ENCODE data around the gene RRM1. TPM values are rescaled to one million over a fixed set of nuclear protein-coding genes. Genes with fewer than 3 reads are reported as not detected.
"Not testable (repeated sequence)": the region's sequence is repeated elsewhere in the genome, so short reads cannot be mapped to it uniquely, and the experiment has no call there.

The RRM1 gene
- total and polyA plus RNA-seq, 4 donors: 45.6 to 65.8 (median 62.2) TPM

- H3K36me3 ChIP-seq (ENCODE audit: control insufficient read depth, insufficient read depth, low read length): no peaks in the 10 kb centered on the region
- H3K9me3 ChIP-seq (ENCODE audit: control insufficient read depth, insufficient read depth, low read length): no peaks in the 10 kb centered on the region
- no peak overlapping the region for H3K27ac ChIP-seq (ENCODE audit: low read depth, low read length)
- no peak for DNase-seq (ENCODE audit: low read depth in 4 of 6, low spot score in 6 of 6)
- no peaks in the 10 kb centered on the region for H3K4me1 ChIP-seq (ENCODE audit: control insufficient read depth, insufficient read depth, low read length)
- 96% methylated on average over 6 of the region's 7 CpGs for WGBS (ENCODE audit: insufficient coverage)
- no peak overlapping the region for H3K4me3 ChIP-seq (ENCODE audit: low read depth, low read length)
- H3K27me3 ChIP-seq (ENCODE audit: control insufficient read depth, insufficient read depth, low read length): no peaks in the 10 kb centered on the region
Measured at GRCh38 chr11:4146772-4147098, 52.1 kb downstream of the RRM1 start.

GRCh38 chr11:4154503-4154902 is 59.9 kb downstream of the RRM1 start:
- Histone ChIP-seq H3K27ac (ENCODE audit: low read depth, low read length) (no peak overlapping the region), H3K27me3 (ENCODE audit: control insufficient read depth, insufficient read depth, low read length) (no peaks in the 10 kb centered on the region), H3K9me3 (ENCODE audit: control insufficient read depth, insufficient read depth, low read length) (no peaks in the 10 kb centered on the region), H3K4me3 (ENCODE audit: low read depth, low read length) (no peak overlapping the region), H3K4me1 (ENCODE audit: control insufficient read depth, insufficient read depth, low read length) (no peaks in the 10 kb centered on the region), H3K36me3 (ENCODE audit: control insufficient read depth, insufficient read depth, low read length) (no peaks in the 10 kb centered on the region)
- DNase-seq (ENCODE audit: low read depth in 4 of 6, low spot score in 6 of 6): no peak

DNA sequence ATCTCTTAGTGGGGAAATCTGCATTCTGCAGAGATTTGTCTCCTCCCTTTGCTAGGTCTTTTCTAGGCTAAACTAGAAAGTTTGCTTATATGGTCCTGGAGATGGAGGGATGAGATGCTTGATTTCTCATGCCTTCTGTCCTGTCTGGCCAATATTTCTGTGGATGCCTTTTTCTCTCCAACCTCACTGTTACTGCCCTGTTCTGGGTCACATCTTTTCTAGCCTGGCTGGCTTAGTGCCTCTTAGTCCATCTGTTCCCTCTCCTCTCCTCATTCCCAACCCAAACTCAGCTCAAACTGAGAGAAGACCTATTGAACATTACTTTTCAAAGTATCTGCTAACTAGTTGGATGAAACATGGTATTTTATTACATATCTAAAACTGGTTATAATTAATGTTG is 62.0 kb downstream of the RRM1 start:
- no peaks in the 10 kb centered on the region for H3K9me3 ChIP-seq (ENCODE audit: control insufficient read depth, insufficient read depth, low read length)
- DNase-seq (ENCODE audit: low read depth in 4 of 6, low spot score in 6 of 6): no peak
- H3K4me3 ChIP-seq (ENCODE audit: low read depth, low read length): no peak overlapping the region
- H3K27ac ChIP-seq (ENCODE audit: low read depth, low read length): no peak overlapping the region
- no peaks in the 10 kb centered on the region for H3K27me3 ChIP-seq (ENCODE audit: control insufficient read depth, insufficient read depth, low read length)
- H3K36me3 ChIP-seq (ENCODE audit: control insufficient read depth, insufficient read depth, low read length): no peaks in the 10 kb centered on the region
- H3K4me1 ChIP-seq (ENCODE audit: control insufficient read depth, insufficient read depth, low read length): no peaks in the 10 kb centered on the region

- not testable (repeated sequence) for H3K4me3 ChIP-seq (ENCODE audit: low read depth, low read length); H3K36me3 ChIP-seq (ENCODE audit: control insufficient read depth, insufficient read depth, low read length); H3K4me1 ChIP-seq (ENCODE audit: control insufficient read depth, insufficient read depth, low read length); H3K27me3 ChIP-seq (ENCODE audit: control insufficient read depth, insufficient read depth, low read length); H3K27ac ChIP-seq (ENCODE audit: low read depth, low read length); DNase-seq (ENCODE audit: low read depth in 4 of 6, low spot score in 6 of 6); H3K9me3 ChIP-seq (ENCODE audit: control insufficient read depth, insufficient read depth, low read length)
- WGBS (ENCODE audit: insufficient coverage): no CpG with 5 or more reads among the region's 1 CpG
Measured at GRCh38 chr11:4158818-4159217, 64.2 kb downstream of the RRM1 start.

- WGBS (ENCODE audit: insufficient coverage): 71% methylated on average over 1 of the region's 1 CpG
- DNase-seq (ENCODE audit: low read depth in 4 of 6, low spot score in 6 of 6): no peak
- Histone ChIP-seq H3K27ac (ENCODE audit: low read depth, low read length) (no peak overlapping the region), H3K27me3 (ENCODE audit: control insufficient read depth, insufficient read depth, low read length) (no peaks in the 10 kb centered on the region), H3K9me3 (ENCODE audit: control insufficient read depth, insufficient read depth, low read length) (no peaks in the 10 kb centered on the region), H3K4me3 (ENCODE audit: low read depth, low read length) (no peak overlapping the region), H3K36me3 (ENCODE audit: control insufficient read depth, insufficient read depth, low read length) (no peaks in the 10 kb centered on the region), H3K4me1 (ENCODE audit: control insufficient read depth, insufficient read depth, low read length) (no peaks in the 10 kb centered on the region)
Measured at GRCh38 chr11:4161305-4161704, 66.7 kb downstream of the RRM1 start.

DNA sequence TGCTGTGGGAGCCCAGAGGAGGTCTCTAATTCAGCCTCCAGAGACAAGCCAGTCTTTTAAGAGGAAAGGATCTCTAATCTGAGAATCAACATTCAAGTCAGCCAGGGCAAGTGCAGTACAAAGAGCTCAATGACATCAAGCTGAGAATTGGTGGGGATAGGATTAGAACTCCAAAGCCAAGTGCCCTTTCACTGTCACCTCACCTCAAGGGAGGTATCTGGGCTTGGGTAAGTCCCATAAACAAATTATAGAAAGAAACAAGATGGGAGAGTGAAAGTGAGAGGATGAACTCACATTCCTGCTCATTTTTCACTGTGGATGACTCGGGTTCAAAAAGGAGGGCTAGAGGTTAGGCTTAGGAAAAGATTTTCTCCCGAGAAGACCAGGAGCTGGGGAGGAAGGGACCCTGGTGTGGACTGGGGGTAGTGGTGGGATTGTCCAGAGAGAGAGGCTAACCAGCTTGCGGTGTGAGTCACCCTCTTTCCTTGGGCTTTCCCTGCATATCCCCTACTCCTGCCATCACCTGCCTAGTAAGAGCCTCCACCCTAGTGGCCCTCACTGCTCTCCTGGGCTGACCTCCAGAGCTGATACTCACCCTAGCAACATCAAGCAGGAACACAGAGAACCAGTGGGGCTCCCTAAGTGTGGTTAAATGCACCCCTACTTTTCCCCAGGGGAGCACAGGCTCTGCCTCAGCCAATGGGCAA is 70.4 kb downstream of the RRM1 start:
- 75% methylated on average over 3 of the region's 3 CpGs for WGBS (ENCODE audit: insufficient coverage)
- no peak for DNase-seq (ENCODE audit: low read depth in 4 of 6, low spot score in 6 of 6)
- H3K4me3 ChIP-seq (ENCODE audit: low read depth, low read length): no peak overlapping the region
- H3K4me1 ChIP-seq (ENCODE audit: control insufficient read depth, insufficient read depth, low read length): no peaks in the 10 kb centered on the region
- H3K36me3 ChIP-seq (ENCODE audit: control insufficient read depth, insufficient read depth, low read length): no peaks in the 10 kb centered on the region
- no peaks in the 10 kb centered on the region for H3K27me3 ChIP-seq (ENCODE audit: control insufficient read depth, insufficient read depth, low read length)
- no peaks in the 10 kb centered on the region for H3K9me3 ChIP-seq (ENCODE audit: control insufficient read depth, insufficient read depth, low read length)
- no peak overlapping the region for H3K27ac ChIP-seq (ENCODE audit: low read depth, low read length)

DNA sequence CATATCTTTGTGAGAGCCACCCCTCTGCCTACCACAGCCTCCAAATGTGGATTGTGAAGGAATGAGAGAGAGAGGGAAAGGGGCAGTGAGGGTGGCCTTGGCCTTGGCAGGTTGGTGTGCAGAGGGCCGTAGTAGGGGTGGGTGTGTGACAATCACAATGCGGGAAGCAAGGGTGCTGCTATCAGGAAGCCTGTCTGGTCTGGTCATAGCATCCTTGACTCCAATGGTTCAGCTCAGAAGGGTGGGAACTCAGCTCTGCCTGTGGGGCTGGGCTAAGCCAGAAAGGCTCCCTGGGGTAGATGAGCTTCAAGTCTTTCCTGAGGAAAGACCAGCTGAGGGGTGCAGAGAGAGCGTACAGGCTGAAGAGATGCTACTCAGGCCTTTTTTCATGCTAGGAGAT is 72.7 kb downstream of the RRM1 start:
- DNase-seq (ENCODE audit: low read depth in 4 of 6, low spot score in 6 of 6): no peak
- Histone ChIP-seq H3K9me3 (ENCODE audit: control insufficient read depth, insufficient read depth, low read length) (no peaks in the 10 kb centered on the region), H3K27me3 (ENCODE audit: control insufficient read depth, insufficient read depth, low read length) (no peaks in the 10 kb centered on the region), H3K27ac (ENCODE audit: low read depth, low read length) (no peak overlapping the region), H3K36me3 (ENCODE audit: control insufficient read depth, insufficient read depth, low read length) (no peaks in the 10 kb centered on the region), H3K4me3 (ENCODE audit: low read depth, low read length) (no peak overlapping the region), H3K4me1 (ENCODE audit: control insufficient read depth, insufficient read depth, low read length) (no peaks in the 10 kb centered on the region)
- WGBS (ENCODE audit: insufficient coverage): 96% methylated on average over 3 of the region's 3 CpGs

- H3K27me3 ChIP-seq (ENCODE audit: control insufficient read depth, insufficient read depth, low read length): no peaks in the 10 kb centered on the region
- WGBS (ENCODE audit: insufficient coverage): 79% methylated on average over 7 of the region's 7 CpGs
- no peak overlapping the region for H3K27ac ChIP-seq (ENCODE audit: low read depth, low read length)
- H3K36me3 ChIP-seq (ENCODE audit: control insufficient read depth, insufficient read depth, low read length): no peaks in the 10 kb centered on the region
- no peaks in the 10 kb centered on the region for H3K4me1 ChIP-seq (ENCODE audit: control insufficient read depth, insufficient read depth, low read length)
- DNase-seq (ENCODE audit: low read depth in 4 of 6, low spot score in 6 of 6): no peak
- H3K4me3 ChIP-seq (ENCODE audit: low read depth, low read length): no peak overlapping the region
- H3K9me3 ChIP-seq (ENCODE audit: control insufficient read depth, insufficient read depth, low read length): no peaks in the 10 kb centered on the region
Measured at GRCh38 chr11:4167758-4168157, 73.2 kb downstream of the RRM1 start.

- not testable (repeated sequence) for H3K36me3 ChIP-seq (ENCODE audit: control insufficient read depth, insufficient read depth, low read length); H3K9me3 ChIP-seq (ENCODE audit: control insufficient read depth, insufficient read depth, low read length); DNase-seq (ENCODE audit: low read depth in 4 of 6, low spot score in 6 of 6); H3K27ac ChIP-seq (ENCODE audit: low read depth, low read length); H3K4me3 ChIP-seq (ENCODE audit: low read depth, low read length); H3K4me1 ChIP-seq (ENCODE audit: control insufficient read depth, insufficient read depth, low read length); H3K27me3 ChIP-seq (ENCODE audit: control insufficient read depth, insufficient read depth, low read length)
- whole genome bisulfite sequencing (ENCODE audit: insufficient coverage): 72% methylated on average over 14 of the region's 33 CpGs
Measured at GRCh38 chr11:4175620-4176350, 81.2 kb downstream of the RRM1 start.

Measured in spinal cord (tissue), 10 donors.